HG02571 (cell line): ENCODE data around the gene TNS4.
A peak's percentile ranks its signal among the peaks of the same experiment; 100 is the strongest.
"Not testable (repeated sequence)": the region's sequence is repeated elsewhere in the genome, so short reads cannot be mapped to it uniquely, and the experiment has no call there.

Experiments
- ATAC-seq: cut with Tn5 transposase; IDR thresholded peaks from one replicate; pipeline ENCODE4 v1.9.1; 2021; ENCODE audit warnings: mild to moderate bottlenecking, moderate library complexity; ENCODE audit not compliant: unreplicated experiment

TNS4 gene

GRCh38 chr17:40501499-40501911 is at the start of gene TNS4:
Gene TNS4 (minus strand): TSS chr17:40501623. CDS start chr17:40496425, 5,198 bp downstream.
- no peak for ATAC-seq

- ATAC-seq: no peak
These were observed 49.2 kb upstream of the TNS4 start for GRCh38 chr17:40550608-40551007.

GRCh38 chr17:40548982-40549685 is 47.7 kb upstream of the TNS4 start:
- ATAC-seq: no peak

- ATAC-seq: no peak
These were observed 47.1 kb upstream of the TNS4 start for GRCh38 chr17:40548491-40548981.

GRCh38 chr17:40547785-40548478 is 46.5 kb upstream of the TNS4 start:
- no peak for ATAC-seq

- no peak for ATAC-seq
These were observed 45.8 kb upstream of the TNS4 start for GRCh38 chr17:40547079-40547784.

GRCh38 chr17:40546497-40546896 is 45.1 kb upstream of the TNS4 start:
- not testable (repeated sequence) for ATAC-seq

GRCh38 chr17:40545660-40546059 is 44.2 kb upstream of the TNS4 start:
- ATAC-seq: no peak

- peak; percentile 47 for ATAC-seq
These were observed 41.4 kb upstream of the TNS4 start for GRCh38 chr17:40542558-40543411.

- no peak for ATAC-seq
These were observed 40.6 kb upstream of the TNS4 start for GRCh38 chr17:40541873-40542557.

GRCh38 chr17:40541060-40541872 is 39.8 kb upstream of the TNS4 start:
- no peak for ATAC-seq

GRCh38 chr17:40540448-40540847 is 39.0 kb upstream of the TNS4 start:
- ATAC-seq: no peak

GRCh38 chr17:40539711-40540411 is 38.4 kb upstream of the TNS4 start:
- ATAC-seq: no peak

- ATAC-seq: no peak
These were observed 37.7 kb upstream of the TNS4 start for GRCh38 chr17:40538936-40539705.

- no peak for ATAC-seq
These were observed 36.9 kb upstream of the TNS4 start for GRCh38 chr17:40538019-40538935.

GRCh38 chr17:40536295-40537171 is 35.1 kb upstream of the TNS4 start:
- ATAC-seq: no peak
